ENCODE measurements around the gene OR4D2. TPM values are rescaled to one million over a fixed set of nuclear protein-coding genes. Genes with fewer than 3 reads are reported as not detected.

OR4D2 gene
- total RNA-seq, 1 donor from 2014 or later, result not detected

GRCh38 chr17:58172369-58173071 is 5.7 kb downstream of the OR4D2 start:
- DNase-seq, result no peak
- no peaks in the 10 kb centered on the region for H3K36me3 ChIP-seq
- no peak overlapping the region for H3K4me3 ChIP-seq
- TF ChIP-seq CTCF (IDR thresholded peaks at IDR 0.05; ENCODE audit: borderline replicate concordance), result peak; percentile 53
- no peaks in the 10 kb centered on the region for H3K4me1 ChIP-seq
- no peaks in the 10 kb centered on the region for H3K9me3 ChIP-seq (replicated peaks)
- peaks cover 68% of the 10 kb centered on the region for H3K27me3 ChIP-seq (ENCODE audit: low read depth)
- intact Hi-C loops (cut with micrococcal nuclease), result no loop called here
- no peak overlapping the region for H3K27ac ChIP-seq (replicated peaks)

- intact Hi-C loops (cut with micrococcal nuclease), result no loop called here
- H3K27ac ChIP-seq (replicated peaks), result no peak overlapping the region
These were observed 8.1 kb downstream of the OR4D2 start for GRCh38 chr17:58174871-58175270.

GRCh38 chr17:58176200-58176599 is 9.4 kb downstream of the OR4D2 start:
- intact Hi-C loops (cut with micrococcal nuclease), result no loop called here
- no peaks in the 10 kb centered on the region for H3K36me3 ChIP-seq
- no peak for TF ChIP-seq CTCF (IDR thresholded peaks at IDR 0.05; ENCODE audit: borderline replicate concordance)
- DNase-seq, result no peak
- no peaks in the 10 kb centered on the region for H3K4me1 ChIP-seq
- no peak overlapping the region for H3K27ac ChIP-seq (replicated peaks)
- H3K27me3 ChIP-seq (ENCODE audit: low read depth), result peaks cover 43% of the 10 kb centered on the region
- no peak overlapping the region for H3K4me3 ChIP-seq
- H3K9me3 ChIP-seq (replicated peaks), result no peaks in the 10 kb centered on the region

More at GRCh38 chr17:58174871-58175270, 8.1 kb downstream of the OR4D2 start:
- no peak for TF ChIP-seq CTCF (IDR thresholded peaks at IDR 0.05; ENCODE audit: borderline replicate concordance)
- Histone ChIP-seq H3K36me3 (no peaks in the 10 kb centered on the region), H3K4me1 (no peaks in the 10 kb centered on the region), H3K9me3 (replicated peaks) (no peaks in the 10 kb centered on the region), H3K27me3 (ENCODE audit: low read depth) (peaks cover 52% of the 10 kb centered on the region), H3K4me3 (no peak overlapping the region)
- DNase-seq, result no peak

GRCh38 chr17:58181796-58182195 is 15.0 kb downstream of the OR4D2 start:
- H3K9me3 ChIP-seq (replicated peaks), result no peaks in the 10 kb centered on the region
- no peak overlapping the region for H3K27ac ChIP-seq (replicated peaks)
- no peaks in the 10 kb centered on the region for H3K4me1 ChIP-seq
- intact Hi-C loops (cut with micrococcal nuclease), result no loop called here
- no peak overlapping the region for H3K4me3 ChIP-seq
- no peak for TF ChIP-seq CTCF (IDR thresholded peaks at IDR 0.05; ENCODE audit: borderline replicate concordance)
- no peak for DNase-seq
- H3K27me3 ChIP-seq (ENCODE audit: low read depth), result peaks cover 33% of the 10 kb centered on the region
- H3K36me3 ChIP-seq, result no peaks in the 10 kb centered on the region

GRCh38 chr17:58183514-58183913 is 16.7 kb downstream of the OR4D2 start:
- no peak for DNase-seq
- no peaks in the 10 kb centered on the region for H3K36me3 ChIP-seq
- H3K27ac ChIP-seq (replicated peaks), result no peak overlapping the region
- no peaks in the 10 kb centered on the region for H3K9me3 ChIP-seq (replicated peaks)
- H3K4me1 ChIP-seq, result no peaks in the 10 kb centered on the region
- H3K4me3 ChIP-seq, result no peak overlapping the region
- intact Hi-C loops (cut with micrococcal nuclease), result no loop called here
- no peak for TF ChIP-seq CTCF (IDR thresholded peaks at IDR 0.05; ENCODE audit: borderline replicate concordance)
- peaks cover 33% of the 10 kb centered on the region for H3K27me3 ChIP-seq (ENCODE audit: low read depth)

All from left ventricle myocardium inferior (tissue), 1 donor.